HG03558 (cell line): Measurements from ENCODE around the gene IL36RN.

Source experiments
- ATAC-seq: cut with Tn5 transposase; IDR thresholded peaks from one replicate; pipeline ENCODE4 v1.9.1; 2021; ENCODE audit warnings: moderate number of reproducible peaks; ENCODE audit not compliant: unreplicated experiment; ENCODE audit errors: extremely low read depth

IL36RN gene

DNA sequence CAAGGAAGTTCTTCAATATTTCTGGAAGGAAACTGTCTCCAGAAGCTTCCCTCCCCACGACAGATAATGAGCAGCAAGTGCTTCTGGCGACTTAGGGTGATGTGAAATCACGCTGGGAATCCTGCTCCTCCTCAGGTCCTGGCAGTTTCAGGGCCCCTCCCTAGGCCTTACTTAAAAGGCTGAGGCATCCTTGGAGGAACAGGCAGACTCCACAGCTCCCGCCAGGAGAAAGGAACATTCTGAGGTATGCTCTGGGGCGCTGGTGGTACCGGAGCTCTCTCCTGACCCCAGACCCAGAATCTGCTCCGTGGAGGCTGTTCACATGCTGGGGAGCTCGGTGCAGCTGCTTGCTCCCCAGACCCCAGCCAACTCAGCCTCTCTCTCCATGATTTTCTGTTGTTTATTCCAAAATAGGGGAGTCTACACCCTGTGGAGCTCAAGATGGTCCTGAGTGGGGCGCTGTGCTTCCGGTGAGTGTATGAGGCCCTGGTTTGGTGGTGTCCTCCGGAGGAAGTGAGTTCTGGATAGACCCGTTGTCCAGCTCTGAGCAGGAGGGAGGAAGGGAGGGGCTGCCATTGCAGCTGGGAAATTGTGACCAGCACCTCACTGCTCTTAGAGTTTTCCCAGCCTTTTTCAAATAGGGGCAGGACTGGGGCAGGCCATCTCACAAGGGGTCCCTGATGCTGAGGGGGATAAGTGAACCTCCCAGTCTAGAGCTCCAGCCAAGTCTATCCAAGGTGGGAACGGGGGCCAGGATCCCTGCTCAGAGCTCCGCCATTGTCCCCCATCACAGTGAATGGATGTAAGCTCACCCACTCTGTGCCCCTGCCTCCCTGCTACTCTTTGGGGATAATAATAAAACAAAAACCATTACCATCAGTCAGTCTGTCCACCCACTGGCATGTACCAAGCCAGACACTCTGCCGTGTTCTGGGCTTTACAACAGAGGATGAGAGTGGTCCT is at the start of gene IL36RN:
Gene IL36RN, plus strand, starts transcription at position 201 of the 963 bp plus-strand sequence. Its CDS starts 241 bp downstream, at position 442.
- no peak for ATAC-seq

DNA sequence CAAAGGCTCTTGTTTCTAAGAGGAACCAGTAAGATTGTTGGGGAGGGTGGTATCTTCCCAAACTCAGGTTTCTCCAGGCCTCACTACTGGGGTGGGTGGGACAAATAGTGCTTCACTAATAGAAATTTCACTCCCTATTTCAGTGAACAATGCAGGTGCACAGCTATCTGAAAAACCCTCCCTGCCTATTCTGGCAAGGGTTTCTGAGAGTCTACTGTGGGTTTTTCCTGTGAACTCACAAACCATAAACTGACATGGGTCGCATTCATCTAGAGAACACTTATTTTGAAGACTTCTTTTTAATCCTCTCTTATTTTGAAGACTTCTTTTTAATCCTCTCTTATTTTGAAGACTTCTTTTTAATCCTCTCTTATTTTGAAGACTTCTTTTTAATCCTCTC is 49.4 kb upstream of the IL36RN start:
- no peak for ATAC-seq

DNA sequence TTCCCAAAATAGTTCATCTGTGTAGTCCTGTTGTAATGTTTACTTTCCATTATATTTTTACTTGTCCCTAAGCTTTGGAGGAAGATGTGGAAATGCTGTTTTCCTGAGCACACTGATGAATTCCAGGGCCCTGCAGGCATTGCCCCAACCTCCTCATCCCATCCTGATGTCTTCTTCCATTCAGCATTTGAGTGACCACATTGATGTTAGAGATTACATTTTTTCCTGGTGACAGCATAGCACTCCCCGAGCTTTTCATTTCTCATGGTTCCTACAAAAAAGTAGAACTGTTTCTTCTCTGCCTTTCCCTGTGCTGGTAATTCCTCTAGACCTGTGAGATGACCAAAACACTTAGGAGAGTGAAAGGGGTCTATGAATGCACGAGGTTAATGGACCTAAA is 48.9 kb upstream of the IL36RN start:
- no peak for ATAC-seq

DNA sequence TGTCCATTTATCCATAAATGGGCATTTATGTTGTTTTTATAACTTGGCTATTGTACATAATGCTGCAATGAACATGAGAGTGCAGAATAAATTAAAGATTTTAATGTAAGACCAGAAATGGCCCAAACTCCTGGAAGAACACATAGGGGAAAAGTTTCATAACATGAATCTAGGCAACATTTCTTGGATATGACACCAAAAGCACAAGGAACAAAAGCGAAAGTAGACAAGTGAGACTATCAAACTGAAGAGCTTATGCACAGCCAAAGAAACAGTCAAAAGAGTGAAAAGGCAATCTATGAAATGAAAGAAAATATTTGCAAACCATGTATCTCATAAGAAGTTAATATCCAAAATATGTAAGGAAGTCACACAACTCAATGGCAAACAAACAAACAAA is 47.9 kb upstream of the IL36RN start:
- no peak for ATAC-seq

DNA sequence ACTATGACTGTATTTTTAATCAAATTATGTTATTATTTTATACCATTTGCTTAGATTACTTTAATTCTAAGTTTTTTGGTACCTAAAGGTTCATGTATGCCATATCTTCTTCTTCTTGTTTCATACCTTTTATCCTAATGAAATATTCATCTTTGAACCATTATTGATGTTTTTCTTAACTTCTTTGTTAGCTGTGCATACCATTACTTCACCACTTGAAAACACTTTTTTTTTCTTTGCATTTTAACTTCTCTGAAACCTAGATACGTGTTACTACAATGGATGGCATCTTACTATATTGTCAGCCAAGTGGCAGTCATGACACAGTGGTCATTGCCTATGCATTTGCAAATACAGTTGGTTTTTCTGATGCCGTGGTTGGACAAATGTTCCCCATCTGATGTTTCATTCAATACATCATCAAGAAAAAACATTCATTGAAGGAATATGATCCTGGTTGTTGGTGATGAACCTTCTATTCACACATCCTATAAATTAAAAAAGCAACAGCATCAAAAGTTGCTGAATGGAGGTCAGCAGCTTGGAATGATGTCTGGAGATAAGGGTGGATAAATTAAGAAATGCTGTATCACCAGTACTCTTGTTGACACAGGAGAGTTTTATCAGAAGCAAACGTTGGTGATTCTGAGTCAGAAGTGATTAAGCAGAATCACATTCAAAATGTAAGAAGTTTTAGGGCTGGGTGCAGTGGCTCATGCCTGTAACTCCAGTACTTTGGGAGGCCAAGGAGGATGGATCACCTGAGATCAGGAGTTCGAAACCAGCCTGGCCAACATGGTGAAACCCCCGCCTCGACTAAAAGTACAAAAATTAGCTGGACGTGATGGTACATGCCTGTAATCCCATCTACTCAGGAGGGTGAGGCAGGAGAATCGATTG is 46.3 kb upstream of the IL36RN start:
- no peak for ATAC-seq

DNA sequence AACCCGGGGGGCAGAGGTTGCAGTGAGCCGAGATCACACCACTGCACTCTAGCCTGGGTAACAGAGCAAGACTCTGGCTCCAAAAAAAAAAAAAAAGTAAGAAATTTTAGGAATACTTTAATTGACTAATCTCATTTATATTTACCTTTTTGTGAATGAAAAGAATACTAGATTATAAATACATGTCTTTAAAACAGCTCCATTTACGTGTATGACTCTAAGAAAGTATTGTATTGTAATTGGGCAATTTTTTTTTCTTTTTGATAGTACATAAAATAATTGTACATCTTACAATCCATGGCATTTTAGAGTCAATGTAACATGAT is 45.7 kb upstream of the IL36RN start:
- no peak for ATAC-seq

DNA sequence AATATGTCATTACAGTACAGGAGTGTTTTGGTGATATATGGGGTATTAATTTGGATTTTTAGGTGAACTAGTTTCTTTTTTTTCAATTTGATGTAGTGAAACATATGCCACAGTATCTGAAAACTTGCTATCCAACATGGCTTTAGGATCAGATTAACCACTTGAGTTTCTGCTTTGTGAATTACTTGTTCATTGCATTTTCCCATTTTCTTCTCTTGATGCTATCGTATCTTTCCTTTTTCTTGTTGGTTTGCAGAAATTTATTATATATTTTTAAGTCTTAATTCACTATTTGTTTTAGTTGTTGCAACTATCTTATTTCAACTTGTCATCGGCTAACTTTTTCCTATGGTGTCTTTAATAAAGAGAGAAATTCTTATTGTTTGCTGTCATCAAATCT is 44.9 kb upstream of the IL36RN start:
- no peak for ATAC-seq

DNA sequence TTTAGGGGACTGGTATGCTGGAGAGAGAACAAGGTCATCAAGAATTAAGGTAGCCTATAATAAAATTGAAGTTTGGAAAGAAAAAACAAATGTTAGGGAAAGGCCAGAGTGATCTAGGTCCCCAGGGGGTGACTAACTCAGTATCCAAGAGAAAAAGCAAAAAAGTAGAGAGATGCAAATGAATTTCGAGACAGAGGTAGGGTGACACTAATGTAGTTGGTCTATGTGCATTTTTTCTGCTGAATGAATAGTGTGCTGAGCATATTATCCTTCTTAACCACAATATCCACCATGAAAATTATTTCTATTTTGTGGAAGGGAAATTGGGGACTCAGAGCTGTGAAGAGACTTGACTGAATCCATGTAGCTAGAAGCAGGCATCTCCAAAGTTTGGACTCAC is 44.0 kb upstream of the IL36RN start:
- no peak for ATAC-seq

DNA sequence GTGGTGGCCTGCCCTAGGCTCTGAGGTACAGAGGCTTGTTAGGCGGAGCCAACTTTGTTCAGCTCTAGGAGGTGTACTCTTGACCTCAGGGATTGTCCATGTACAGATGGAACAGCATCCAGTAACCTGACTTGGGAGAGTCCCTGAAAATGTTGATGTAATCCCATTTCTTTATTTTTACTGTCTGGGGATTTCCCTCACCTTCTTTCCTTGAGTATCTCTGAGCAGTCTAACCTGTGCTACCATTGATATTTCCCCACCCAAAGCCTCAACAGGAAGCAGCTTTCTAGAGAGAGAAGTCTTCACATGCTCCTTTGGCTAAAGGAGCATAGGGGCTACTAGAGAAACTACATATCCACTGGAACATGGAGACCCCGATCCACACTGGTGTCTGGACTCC is 43.3 kb upstream of the IL36RN start:
- no peak for ATAC-seq

DNA sequence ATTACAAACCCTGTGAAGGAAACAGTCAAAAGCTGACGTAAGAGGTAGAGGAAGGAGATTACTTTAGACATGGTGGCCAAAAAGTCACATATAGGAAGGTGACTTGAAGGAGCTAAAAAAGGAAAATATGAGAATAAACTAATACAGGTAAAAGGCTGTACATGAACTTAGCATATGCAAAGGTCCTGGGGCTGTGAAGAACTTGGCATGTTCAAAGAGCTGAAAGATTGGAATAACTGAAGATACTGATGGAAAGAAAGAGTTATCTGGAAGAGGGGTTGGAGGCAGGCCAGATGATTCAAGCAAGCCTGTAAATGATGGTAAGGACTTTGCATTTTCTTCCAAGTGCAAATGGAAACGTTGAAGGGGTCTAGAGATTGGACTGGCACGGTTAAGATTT is 40.5 kb upstream of the IL36RN start:
- no peak for ATAC-seq

DNA sequence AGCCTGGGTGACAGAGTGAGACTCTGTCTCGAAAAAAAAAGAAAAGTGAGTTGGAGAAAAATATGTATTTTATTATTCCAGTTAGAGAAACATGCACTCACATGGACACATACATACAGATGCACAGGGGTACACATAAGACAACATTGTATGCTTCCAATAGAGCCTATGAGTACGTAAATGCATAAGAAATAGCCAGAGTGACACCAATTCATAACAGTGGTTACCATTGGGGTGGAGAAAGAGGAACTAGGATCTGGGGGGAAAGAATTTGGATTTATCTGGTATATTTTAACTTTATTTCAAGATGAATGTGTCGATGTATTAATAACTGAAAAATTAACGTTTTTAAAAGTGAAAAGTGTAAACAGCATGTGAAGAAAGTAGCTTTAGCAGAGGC is 37.7 kb upstream of the IL36RN start:
- no peak for ATAC-seq

DNA sequence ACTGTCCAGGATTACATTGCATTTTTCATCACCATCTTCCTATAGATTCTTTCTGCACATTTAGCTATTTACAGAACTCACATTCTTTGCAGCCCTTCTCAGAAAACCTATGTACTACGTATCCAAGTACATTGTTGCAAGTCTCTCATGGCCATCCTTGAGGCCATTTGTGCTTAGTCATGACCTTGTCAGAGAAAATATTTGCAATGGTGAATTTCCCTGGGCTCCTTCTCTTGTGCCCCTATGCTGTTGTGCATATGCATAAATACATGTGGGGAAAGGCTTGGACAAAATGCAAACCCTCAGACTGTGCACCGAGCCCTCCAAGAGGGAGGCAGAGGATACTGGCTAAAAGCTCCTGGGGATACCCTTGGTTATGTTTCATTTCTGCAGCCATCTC is 34.2 kb upstream of the IL36RN start:
- ATAC-seq: no peak

DNA sequence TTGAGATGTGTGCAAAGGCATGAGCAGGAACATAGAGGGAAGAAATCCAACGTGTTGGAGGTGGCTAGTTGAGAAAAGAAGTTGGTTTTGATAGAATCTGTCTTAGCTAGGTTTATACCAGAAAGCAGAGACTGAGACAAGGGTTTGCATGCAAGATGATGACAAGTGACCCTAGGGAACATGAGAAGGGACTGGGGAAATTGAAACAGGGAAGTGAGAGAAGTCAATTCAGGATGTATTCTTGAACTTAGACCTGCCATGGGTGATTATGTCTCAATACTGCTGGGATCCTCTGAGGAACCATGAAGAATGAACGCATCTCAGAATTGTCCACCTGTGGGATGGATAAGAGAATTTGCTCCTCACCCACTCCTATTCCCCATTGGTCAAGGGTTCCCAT is 33.3 kb upstream of the IL36RN start:
- no peak for ATAC-seq

DNA sequence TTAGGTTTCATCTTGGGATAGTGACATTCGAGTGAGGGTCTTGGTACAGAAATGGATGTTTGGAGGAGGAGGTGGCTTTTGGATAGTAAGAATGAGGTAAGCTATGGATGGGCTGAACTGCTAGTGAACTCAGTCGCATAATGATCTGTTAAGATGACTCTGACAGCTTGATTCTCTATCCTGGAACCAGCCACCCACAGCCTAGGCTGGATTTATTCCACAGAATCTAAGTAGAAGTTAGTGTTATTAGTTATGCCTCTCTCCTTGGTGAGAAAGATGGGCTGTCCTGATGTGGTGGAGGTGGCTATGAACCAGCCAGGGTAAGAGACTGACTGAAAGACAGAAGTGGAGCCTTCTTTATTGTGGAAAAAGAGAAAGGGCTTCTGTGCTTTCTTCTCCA is 31.3 kb upstream of the IL36RN start:
- ATAC-seq: no peak

DNA sequence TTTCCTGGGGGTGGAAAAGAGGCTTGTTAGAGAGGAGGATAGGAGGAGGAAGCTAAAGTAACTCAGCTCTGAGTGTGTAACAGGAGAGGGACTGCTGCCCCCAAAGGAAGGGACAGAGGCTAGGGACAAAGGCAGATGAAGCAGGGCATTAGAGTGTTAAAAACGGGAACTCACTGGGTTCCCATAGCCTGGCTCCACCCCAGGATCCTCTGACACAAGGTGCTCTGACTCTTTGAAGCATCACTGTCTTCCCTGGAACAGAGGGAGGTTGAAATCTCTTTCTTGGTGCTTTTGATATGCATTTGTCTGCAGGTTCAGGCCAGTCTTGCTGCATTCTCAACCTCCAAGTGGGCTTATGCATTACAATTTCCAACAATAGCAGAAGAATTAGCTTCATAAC is 30.9 kb upstream of the IL36RN start:
- ATAC-seq: no peak

DNA sequence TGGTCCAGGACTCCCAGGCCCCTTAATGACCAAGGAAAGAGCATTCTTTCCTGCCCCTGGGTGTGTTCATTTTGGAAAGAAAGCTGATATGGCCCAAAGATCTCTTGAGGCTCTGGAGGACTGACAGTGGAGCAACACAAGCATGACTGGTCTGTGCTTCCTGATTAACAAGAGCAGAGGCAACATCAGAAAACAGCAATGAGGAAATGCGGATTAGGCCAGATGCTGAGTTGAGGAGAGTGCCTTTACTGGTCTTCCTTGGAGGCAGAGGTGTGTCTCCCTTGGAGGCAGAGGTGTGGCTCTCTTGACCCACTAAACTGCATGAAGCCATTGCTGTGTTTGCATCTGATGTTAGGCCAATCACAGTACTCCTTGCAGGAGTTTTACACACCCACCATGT is 26.3 kb upstream of the IL36RN start:
- ATAC-seq: no peak

DNA sequence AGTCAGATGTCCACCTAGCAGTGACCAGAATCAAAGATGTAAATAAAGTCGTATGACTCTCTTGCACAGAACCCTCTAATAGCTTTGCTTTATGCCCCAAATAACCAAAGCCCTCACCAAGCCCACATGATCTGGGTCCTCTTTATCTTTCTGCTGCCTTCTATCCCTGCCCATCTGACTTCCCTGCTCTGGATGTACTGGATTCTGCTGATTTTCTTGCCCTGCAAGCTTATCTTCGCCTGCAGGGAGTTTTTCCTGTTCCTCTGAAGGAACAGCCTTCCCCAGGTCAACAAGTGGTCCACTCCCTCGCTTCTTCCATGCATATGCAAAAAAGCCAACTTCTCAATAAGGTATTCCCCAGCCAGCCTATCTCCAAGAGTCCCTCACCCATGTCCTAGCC is 25.0 kb upstream of the IL36RN start:
- ATAC-seq: no peak

DNA sequence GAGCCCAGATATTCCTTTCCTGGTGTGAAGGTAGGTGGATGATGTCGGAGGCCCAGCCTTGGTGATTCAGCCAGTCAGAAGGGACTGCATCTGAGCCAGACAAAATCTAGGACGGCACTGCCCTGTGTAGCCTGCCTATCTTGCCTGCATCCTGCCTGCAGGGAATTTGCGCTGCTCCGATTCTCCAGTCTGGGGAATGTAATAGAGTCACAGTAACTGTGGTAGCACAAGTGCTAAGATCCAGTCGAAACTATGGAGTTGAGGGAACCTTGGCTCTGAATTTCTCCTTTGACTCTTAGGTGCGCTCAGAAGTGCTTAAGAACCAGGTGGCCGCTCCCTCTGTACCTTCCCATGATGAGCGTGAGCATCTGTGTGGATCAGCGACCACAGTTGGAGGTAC is 22.2 kb upstream of the IL36RN start:
- no peak for ATAC-seq

DNA sequence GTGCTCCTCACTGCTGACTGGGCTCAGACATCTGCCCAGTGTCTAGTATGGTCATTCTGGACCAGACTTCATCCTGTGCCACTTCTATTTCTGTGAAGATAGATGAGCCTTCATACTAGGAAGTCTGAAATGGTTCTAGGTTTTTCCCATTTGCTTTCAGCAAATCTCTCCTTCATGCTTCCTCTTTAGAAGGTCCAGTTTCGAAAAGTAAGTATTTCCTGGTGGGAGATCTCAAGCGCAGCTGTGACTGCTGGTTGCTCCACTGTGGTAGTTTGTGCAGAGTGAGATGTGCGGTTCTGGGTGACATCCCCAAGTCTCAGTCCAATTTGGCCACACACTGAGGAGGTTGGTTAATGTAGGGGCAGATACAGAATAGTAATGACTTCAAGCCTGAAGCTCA is 20.7 kb upstream of the IL36RN start:
- ATAC-seq: no peak

DNA sequence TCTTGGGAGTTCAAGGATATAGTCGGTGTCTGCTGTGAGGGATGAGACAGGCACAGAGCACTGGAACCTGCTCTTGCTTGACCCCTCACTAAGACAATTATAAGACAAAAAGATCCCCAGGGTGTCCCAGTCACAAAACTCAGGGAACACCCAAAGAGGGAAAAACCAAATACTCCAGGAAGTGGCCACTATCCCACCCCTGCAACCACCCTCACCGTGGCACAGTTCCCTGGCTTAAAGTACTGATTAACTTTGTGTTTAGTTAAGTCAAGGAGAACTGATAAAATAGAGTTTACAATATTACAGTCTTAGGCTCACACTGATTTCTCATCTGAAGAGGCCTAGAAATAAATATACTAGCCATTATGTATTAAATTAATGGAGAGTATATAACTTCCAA is 19.8 kb upstream of the IL36RN start:
- no peak for ATAC-seq

DNA sequence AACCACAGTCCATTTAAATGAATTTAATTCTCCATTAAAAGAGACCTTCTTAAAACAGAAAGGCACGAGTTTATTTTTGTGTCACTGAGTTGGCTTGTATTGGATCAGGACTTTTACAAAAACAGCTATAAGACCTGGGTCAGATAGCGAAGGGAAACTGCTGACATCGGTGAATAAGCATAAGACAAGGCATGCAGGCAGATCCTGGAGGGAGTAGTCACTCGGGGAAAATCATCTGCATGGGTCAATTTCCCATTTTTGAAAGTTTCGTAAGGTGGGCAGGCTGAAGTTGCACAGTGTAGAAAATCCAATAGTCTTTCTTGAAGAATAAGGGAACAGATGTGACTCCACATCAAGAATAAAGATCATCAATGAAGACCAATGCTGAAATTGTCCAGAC is 19.3 kb upstream of the IL36RN start:
- ATAC-seq: no peak
